Measurements from ENCODE around the gene ARHGEF12.

Gene ARHGEF12

DNA sequence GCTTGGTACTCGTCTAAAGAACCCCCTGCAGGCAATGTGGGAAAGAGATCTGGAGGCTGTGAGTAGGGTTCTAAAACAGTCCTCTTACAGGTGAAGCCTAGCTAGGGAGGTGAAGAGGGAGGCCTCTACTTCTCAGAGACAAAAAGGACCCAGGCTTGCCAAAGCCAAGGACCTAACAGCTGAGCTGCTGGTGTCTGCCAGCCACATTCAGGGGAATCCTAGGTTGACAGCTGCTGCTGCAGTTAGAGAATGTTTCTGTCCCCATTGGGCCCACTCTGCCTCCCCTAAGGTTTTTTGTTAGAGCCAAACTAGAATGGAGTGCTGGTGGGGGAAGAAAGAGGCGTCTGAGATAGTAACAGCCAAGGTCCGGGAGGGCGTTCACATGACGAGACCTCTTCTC lies 37.8 kb upstream of the ARHGEF12 start:
- Histone ChIP-seq H3K9ac (ENCODE audit: low read length) (no peak overlapping the region), H2BK15ac (ENCODE audit: low read depth, poor library complexity, severe bottlenecking) (no peak overlapping the region), H3K4ac (ENCODE audit: low read depth in 1 of 2, low read length in 2 of 2) (no peak overlapping the region), H3K27ac (ENCODE audit: low read length, poor library complexity, severe bottlenecking) (no peak overlapping the region), H3K79me1 (replicated peaks; ENCODE audit: low read length, poor library complexity, severe bottlenecking) (no peaks in the 10 kb centered on the region), H3K18ac (ENCODE audit: low read depth in 1 of 2, low read length in 2 of 2) (no peak overlapping the region), H3K14ac (ENCODE audit: low read length in 2 of 2) (no peak overlapping the region), H3K27me3 (ENCODE audit: control insufficient read depth in 1 of 2, insufficient read depth in 1 of 2, low read length in 2 of 2) (peaks cover 35 to 51% of the 10 kb centered on the region in 2 experiments), H3K9me3 (ENCODE audit: control insufficient read depth, low read length) (no peaks in the 10 kb centered on the region), H2BK5ac (ENCODE audit: low read depth, low read length, poor library complexity, severe bottlenecking) (no peak overlapping the region), H3K4me1 (ENCODE audit: control insufficient read depth, insufficient read depth, low read depth, low read length) (peaks cover 2% of the 10 kb centered on the region), H2AFZ (ENCODE audit: low read depth, low read length) (no peak overlapping the region), H3K23ac (ENCODE audit: low read length in 2 of 2) (no peak overlapping the region), H2BK120ac (ENCODE audit: low read depth, low read length) (no peak overlapping the region), H3K36me3 (ENCODE audit: control insufficient read depth in 1 of 2, insufficient read depth in 2 of 2, low read depth in 1 of 2, low read length in 2 of 2) (no peaks in the 10 kb centered on the region), H4K91ac (ENCODE audit: low read length) (no peak overlapping the region), H3K4me3 (ENCODE audit: insufficient read depth in 1 of 2, low read depth in 1 of 2, low read length in 2 of 2) (no peak overlapping the region), H2AK5ac (ENCODE audit: low read length, severe bottlenecking) (no peak overlapping the region), H2BK12ac (ENCODE audit: low read length in 2 of 2) (no peak overlapping the region), H4K8ac (ENCODE audit: low read length) (no peak overlapping the region), H3K4me2 (ENCODE audit: low read length, poor library complexity, severe bottlenecking) (no peak overlapping the region)
- WGBS = 79% methylated on average over 5 of the region's 5 CpGs
- DNase-seq = no peak

DNA sequence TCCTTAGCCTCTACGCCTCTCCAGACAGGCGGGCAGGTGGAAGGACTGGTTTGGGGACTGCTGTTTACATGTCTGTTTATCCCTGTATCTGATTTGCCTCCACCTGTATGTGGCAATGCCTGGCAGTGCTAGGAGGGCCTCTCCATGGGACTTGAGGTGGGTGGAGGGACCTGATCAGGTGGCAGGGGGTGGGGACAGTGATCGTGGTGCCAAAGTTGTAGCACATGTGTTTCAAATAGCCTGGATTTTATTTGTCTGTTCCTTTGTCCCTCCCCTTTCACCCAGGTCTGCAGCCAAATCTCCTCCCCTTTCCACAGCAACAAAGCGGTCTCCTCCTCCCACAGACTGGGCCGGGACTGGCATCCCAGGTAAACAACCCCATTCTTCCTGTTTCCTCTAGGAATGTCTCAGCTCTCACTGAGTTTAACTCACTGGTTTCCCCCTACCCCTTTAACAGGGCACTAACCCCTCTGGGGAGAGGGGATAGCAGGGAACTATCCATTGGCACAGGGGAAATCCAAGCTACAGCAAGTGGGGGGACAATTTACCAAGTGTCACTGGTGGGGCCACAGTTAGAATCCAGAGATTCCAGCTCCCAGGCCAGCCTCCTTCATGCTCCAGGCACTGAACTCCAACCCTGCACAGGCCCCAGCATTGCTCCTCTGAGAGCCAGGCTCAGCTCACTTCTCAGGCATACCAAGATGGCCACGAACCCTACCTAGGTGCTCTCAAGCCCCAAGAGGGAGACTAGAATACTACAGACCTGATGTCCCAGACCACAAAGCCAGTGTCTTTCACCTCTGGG lies 34.0 kb upstream of the ARHGEF12 start:
- Histone ChIP-seq H2AFZ (ENCODE audit: low read depth, low read length) (no peak overlapping the region), H3K9me3 (ENCODE audit: control insufficient read depth, low read length) (no peaks in the 10 kb centered on the region), H3K4me1 (ENCODE audit: control insufficient read depth, insufficient read depth, low read depth, low read length) (peaks cover 3% of the 10 kb centered on the region), H3K23ac (ENCODE audit: low read length in 2 of 2) (no peak overlapping the region), H3K4me2 (ENCODE audit: low read length, poor library complexity, severe bottlenecking) (no peak overlapping the region), H3K27ac (ENCODE audit: low read length, poor library complexity, severe bottlenecking) (no peak overlapping the region), H4K91ac (ENCODE audit: low read length) (no peak overlapping the region), H2BK12ac (ENCODE audit: low read length in 2 of 2) (peak overlapping the region in 1 of 2 experiments; percentile 6), H2BK15ac (ENCODE audit: low read depth, poor library complexity, severe bottlenecking) (no peak overlapping the region), H3K14ac (ENCODE audit: low read length in 2 of 2) (no peak overlapping the region), H3K4ac (ENCODE audit: low read depth in 1 of 2, low read length in 2 of 2) (no peak overlapping the region), H3K36me3 (ENCODE audit: control insufficient read depth in 1 of 2, insufficient read depth in 2 of 2, low read depth in 1 of 2, low read length in 2 of 2) (no peaks in the 10 kb centered on the region), H3K79me1 (replicated peaks; ENCODE audit: low read length, poor library complexity, severe bottlenecking) (no peaks in the 10 kb centered on the region), H3K4me3 (ENCODE audit: insufficient read depth in 1 of 2, low read depth in 1 of 2, low read length in 2 of 2) (no peak overlapping the region), H3K18ac (ENCODE audit: low read depth in 1 of 2, low read length in 2 of 2) (no peak overlapping the region), H3K9ac (ENCODE audit: low read length) (no peak overlapping the region), H2AK5ac (ENCODE audit: low read length, severe bottlenecking) (no peak overlapping the region), H4K8ac (ENCODE audit: low read length) (no peak overlapping the region), H2BK5ac (ENCODE audit: low read depth, low read length, poor library complexity, severe bottlenecking) (no peak overlapping the region), H2BK120ac (ENCODE audit: low read depth, low read length) (no peak overlapping the region), H3K27me3 (ENCODE audit: control insufficient read depth in 1 of 2, insufficient read depth in 1 of 2, low read length in 2 of 2) (peaks cover 10 to 26% of the 10 kb centered on the region in 2 experiments)
- DNase-seq = no peak
- 89% methylated on average over 6 of the region's 6 CpGs for WGBS

DNA sequence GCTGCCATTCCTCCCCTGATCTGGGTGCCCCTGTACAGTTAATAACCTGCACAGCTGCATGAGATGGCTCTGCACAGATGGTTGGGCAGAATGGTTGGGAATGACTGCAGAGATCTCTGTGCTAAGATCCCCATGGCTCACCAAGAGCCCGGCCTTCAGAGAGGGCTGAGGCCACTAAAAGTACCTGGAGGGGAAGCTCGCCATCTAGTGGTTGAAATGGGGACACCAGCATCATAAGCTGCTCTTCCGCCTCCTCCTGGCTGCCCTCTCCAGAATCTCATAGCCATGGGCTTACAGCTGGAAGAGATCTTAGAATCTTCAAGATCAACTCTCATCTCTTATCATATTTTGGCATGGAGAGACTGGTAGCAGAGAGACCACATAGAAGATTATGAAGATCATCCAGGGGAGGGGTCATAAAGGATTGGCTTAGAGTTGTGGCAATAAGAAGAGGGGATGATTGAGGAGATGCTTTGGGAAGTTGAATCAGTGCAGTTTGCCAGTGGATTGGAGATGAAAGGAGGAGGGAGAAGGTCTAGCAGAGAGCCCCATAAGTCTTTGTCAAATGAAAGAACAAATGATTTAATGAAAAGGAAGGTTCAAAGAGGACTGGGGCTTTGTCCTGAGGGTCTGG lies 33.1 kb upstream of the ARHGEF12 start:
- Histone ChIP-seq H3K79me1 (replicated peaks; ENCODE audit: low read length, poor library complexity, severe bottlenecking) (no peaks in the 10 kb centered on the region), H2BK15ac (ENCODE audit: low read depth, poor library complexity, severe bottlenecking) (no peak overlapping the region), H2BK12ac (ENCODE audit: low read length in 2 of 2) (no peak overlapping the region), H3K36me3 (ENCODE audit: control insufficient read depth in 1 of 2, insufficient read depth in 2 of 2, low read depth in 1 of 2, low read length in 2 of 2) (no peaks in the 10 kb centered on the region), H4K8ac (ENCODE audit: low read length) (no peak overlapping the region), H3K27ac (ENCODE audit: low read length, poor library complexity, severe bottlenecking) (no peak overlapping the region), H3K23ac (ENCODE audit: low read length in 2 of 2) (no peak overlapping the region), H3K4ac (ENCODE audit: low read depth in 1 of 2, low read length in 2 of 2) (no peak overlapping the region), H4K91ac (ENCODE audit: low read length) (no peak overlapping the region), H3K18ac (ENCODE audit: low read depth in 1 of 2, low read length in 2 of 2) (no peak overlapping the region), H3K4me2 (ENCODE audit: low read length, poor library complexity, severe bottlenecking) (no peak overlapping the region), H3K14ac (ENCODE audit: low read length in 2 of 2) (no peak overlapping the region), H3K4me1 (ENCODE audit: control insufficient read depth, insufficient read depth, low read depth, low read length) (peaks cover 3% of the 10 kb centered on the region), H2BK5ac (ENCODE audit: low read depth, low read length, poor library complexity, severe bottlenecking) (no peak overlapping the region), H2BK120ac (ENCODE audit: low read depth, low read length) (no peak overlapping the region), H2AK5ac (ENCODE audit: low read length, severe bottlenecking) (no peak overlapping the region), H3K9me3 (ENCODE audit: control insufficient read depth, low read length) (no peaks in the 10 kb centered on the region), H3K27me3 (ENCODE audit: control insufficient read depth in 1 of 2, insufficient read depth in 1 of 2, low read length in 2 of 2) (peaks cover 4 to 19% of the 10 kb centered on the region in 2 experiments), H2AFZ (ENCODE audit: low read depth, low read length) (no peak overlapping the region), H3K9ac (ENCODE audit: low read length) (no peak overlapping the region), H3K4me3 (ENCODE audit: insufficient read depth in 1 of 2, low read depth in 1 of 2, low read length in 2 of 2) (no peak overlapping the region)
- WGBS = 0% methylated on average over 2 of the region's 3 CpGs
- DNase-seq = peak; percentile 78

DNA sequence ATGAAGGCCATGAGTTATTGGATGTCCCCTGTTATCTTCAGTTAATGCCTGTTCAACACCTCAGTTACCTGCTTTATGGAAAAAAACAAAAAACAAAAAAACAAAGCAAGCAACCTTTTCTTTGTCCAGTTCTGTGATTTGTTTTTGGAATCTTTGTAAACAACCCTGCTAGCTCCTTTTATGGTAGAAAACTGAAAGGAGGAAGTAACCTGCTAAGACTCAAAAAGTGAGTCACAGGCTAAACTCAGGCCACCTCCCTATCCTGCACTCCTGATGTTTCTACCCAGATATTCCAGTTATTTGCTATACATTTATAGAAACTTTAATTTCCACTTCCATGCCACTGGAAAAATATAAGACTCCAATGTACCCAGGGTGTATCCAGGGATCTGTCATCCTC lies 31.7 kb upstream of the ARHGEF12 start:
- Histone ChIP-seq H3K9me3 (ENCODE audit: control insufficient read depth, low read length) (no peaks in the 10 kb centered on the region), H2BK5ac (ENCODE audit: low read depth, low read length, poor library complexity, severe bottlenecking) (no peak overlapping the region)

More for the DNA sequence above, 31.7 kb upstream of the ARHGEF12 start:
- peaks cover 0 to 10% of the 10 kb centered on the region in 2 experiments for H3K27me3 ChIP-seq (ENCODE audit: control insufficient read depth in 1 of 2, insufficient read depth in 1 of 2, low read length in 2 of 2)
- DNase-seq = no peak
- H3K36me3 ChIP-seq (ENCODE audit: control insufficient read depth in 1 of 2, insufficient read depth in 2 of 2, low read depth in 1 of 2, low read length in 2 of 2) = no peaks in the 10 kb centered on the region
- no peak overlapping the region for H2AK5ac ChIP-seq (ENCODE audit: low read length, severe bottlenecking)
- H3K4me1 ChIP-seq (ENCODE audit: control insufficient read depth, insufficient read depth, low read depth, low read length) = peaks cover 3% of the 10 kb centered on the region
- H4K91ac ChIP-seq (ENCODE audit: low read length) = no peak overlapping the region
- H3K14ac ChIP-seq (ENCODE audit: low read length in 2 of 2) = no peak overlapping the region
- no peak overlapping the region for H3K4me2 ChIP-seq (ENCODE audit: low read length, poor library complexity, severe bottlenecking)
- no peak overlapping the region for H3K9ac ChIP-seq (ENCODE audit: low read length)
- H4K8ac ChIP-seq (ENCODE audit: low read length) = no peak overlapping the region
- no peak overlapping the region for H2BK120ac ChIP-seq (ENCODE audit: low read depth, low read length)
- H3K18ac ChIP-seq (ENCODE audit: low read depth in 1 of 2, low read length in 2 of 2) = no peak overlapping the region
- H3K79me1 ChIP-seq (replicated peaks; ENCODE audit: low read length, poor library complexity, severe bottlenecking) = no peaks in the 10 kb centered on the region
- H3K4ac ChIP-seq (ENCODE audit: low read depth in 1 of 2, low read length in 2 of 2) = no peak overlapping the region
- H2BK15ac ChIP-seq (ENCODE audit: low read depth, poor library complexity, severe bottlenecking) = no peak overlapping the region
- no peak overlapping the region for H3K27ac ChIP-seq (ENCODE audit: low read length, poor library complexity, severe bottlenecking)
- H3K23ac ChIP-seq (ENCODE audit: low read length in 2 of 2) = no peak overlapping the region
- no peak overlapping the region for H2BK12ac ChIP-seq (ENCODE audit: low read length in 2 of 2)
- no peak overlapping the region for H3K4me3 ChIP-seq (ENCODE audit: insufficient read depth in 1 of 2, low read depth in 1 of 2, low read length in 2 of 2)
- no peak overlapping the region for H2AFZ ChIP-seq (ENCODE audit: low read depth, low read length)

Data from mesenchymal stem cell (in vitro differentiated cells and primary cell).